Lung microvascular endothelial cell (primary cell): ENCODE results near the gene VIM. TPM values are rescaled to one million over a fixed set of nuclear protein-coding genes. Genes with fewer than 3 reads are reported as not detected.
"Not testable (repeated sequence)": the region's sequence is repeated elsewhere in the genome, so short reads cannot be mapped to it uniquely, and the experiment has no call there.

ENCODE experiments used
- DNase-seq, 2 donors: peaks; one replicate each; pipeline versions ENCODE4 v3.0.0 to v3.0.0-alpha.2; 2010; ENCODE audit warnings: low read depth in 2 of 2
- total RNA-seq: library from RNA; depleted of rRNA; stranded (reverse); fragments of >200 nt; gene quantifications from 2 replicates; pipeline ENCODE4 v1.2.1, GENCODE V29; 2014

Gene VIM
- total RNA-seq, 1 donor from 2014 or later: 2,898 TPM

- DNase-seq: peak; percentile 31 to 50
These were observed 4.4 kb downstream of the VIM start for GRCh38 chr10:17232276-17232960.

DNA sequence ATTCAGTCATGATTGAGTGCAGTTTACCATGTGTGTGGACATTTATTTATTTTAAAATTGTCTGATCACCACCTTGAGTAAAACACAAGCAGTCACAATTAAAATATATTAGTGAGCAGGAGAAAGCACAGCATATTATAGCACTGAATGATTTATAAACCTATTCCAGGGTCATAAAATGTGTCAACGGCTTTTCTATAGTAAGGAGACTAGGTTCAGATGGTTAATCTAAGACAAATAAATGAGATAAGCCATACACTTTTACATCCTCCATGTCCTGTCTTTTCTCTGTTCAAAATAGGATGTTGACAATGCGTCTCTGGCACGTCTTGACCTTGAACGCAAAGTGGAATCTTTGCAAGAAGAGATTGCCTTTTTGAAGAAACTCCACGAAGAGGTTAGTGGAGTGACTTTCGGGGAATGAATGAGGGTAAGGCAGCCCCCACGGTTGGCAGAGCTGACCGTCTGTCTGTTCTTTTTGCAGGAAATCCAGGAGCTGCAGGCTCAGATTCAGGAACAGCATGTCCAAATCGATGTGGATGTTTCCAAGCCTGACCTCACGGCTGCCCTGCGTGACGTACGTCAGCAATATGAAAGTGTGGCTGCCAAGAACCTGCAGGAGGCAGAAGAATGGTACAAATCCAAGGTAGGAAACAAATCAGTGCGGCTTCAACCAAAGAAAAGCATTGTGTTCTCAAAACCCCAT, 5.4 kb downstream of the VIM start:
- peak; percentile 60 to 80 for DNase-seq

- DNase-seq: peak; percentile 22 to 27
These were observed 6.4 kb downstream of the VIM start for GRCh38 chr10:17234431-17234945.

DNA sequence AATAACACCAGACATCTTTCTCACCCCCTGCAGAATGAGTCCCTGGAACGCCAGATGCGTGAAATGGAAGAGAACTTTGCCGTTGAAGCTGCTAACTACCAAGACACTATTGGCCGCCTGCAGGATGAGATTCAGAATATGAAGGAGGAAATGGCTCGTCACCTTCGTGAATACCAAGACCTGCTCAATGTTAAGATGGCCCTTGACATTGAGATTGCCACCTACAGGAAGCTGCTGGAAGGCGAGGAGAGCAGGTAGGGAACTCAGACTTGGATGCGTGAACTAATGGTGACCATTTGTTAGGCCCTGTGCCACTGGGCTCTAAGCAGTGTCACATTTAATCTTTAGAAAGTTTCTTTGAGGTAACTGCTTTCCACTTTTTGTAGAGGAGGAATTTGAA, 7.1 kb downstream of the VIM start:
- peak; percentile 30 to 44 for DNase-seq

GRCh38 chr10:17236468-17237148, 8.6 kb downstream of the VIM start:
- DNase-seq: peak; percentile 24 to 35

DNA sequence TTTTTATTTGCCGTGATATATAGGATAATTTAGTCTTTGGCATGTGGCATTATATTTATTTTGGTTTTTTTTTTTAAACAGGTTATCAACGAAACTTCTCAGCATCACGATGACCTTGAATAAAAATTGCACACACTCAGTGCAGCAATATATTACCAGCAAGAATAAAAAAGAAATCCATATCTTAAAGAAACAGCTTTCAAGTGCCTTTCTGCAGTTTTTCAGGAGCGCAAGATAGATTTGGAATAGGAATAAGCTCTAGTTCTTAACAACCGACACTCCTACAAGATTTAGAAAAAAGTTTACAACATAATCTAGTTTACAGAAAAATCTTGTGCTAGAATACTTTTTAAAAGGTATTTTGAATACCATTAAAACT, 9.1 kb downstream of the VIM start:
- no peak for DNase-seq

- DNase-seq: peak; percentile 79 to 84
These were observed 9.9 kb downstream of the VIM start for GRCh38 chr10:17237915-17238444.

DNA sequence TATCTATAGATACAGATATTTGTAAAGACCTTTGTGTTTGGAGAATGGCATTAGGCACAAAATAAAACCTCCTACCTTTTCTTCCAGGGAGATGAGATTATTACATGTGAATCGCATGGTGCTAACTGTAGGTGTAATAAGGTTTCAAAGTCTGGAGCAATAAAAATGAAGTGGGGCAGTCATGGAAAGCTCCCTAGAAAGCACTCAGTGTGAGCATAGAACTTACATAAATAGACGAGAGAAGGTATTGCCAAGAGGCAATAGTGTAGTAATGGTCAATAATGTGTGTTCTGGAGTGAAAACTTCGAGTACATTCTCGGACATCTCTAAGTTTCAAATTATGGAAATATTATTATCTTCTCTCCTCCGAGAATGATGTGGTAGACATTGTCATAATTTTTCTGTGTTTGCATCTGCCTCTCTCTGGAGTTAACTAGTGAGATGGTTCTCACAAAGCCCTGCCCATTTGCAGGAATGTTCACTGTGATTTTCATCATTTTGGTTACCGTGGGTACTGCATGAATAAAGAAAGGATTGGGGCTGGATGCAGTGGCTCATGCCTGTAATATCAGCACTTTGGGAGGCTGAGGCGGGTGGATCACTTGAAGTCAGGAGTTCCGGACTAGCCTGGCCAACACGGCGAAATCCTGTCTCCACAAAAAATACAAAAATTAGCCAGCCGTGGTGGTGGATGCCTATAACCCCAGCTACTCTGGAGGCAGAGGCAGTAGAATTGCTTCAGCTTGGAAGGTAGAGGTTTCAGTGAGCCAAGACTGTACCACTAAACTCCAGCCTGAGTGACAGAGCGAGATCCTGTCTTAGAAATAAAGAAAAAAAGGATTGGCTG, 10.6 kb downstream of the VIM start:
- DNase-seq: peak; percentile 90

DNA sequence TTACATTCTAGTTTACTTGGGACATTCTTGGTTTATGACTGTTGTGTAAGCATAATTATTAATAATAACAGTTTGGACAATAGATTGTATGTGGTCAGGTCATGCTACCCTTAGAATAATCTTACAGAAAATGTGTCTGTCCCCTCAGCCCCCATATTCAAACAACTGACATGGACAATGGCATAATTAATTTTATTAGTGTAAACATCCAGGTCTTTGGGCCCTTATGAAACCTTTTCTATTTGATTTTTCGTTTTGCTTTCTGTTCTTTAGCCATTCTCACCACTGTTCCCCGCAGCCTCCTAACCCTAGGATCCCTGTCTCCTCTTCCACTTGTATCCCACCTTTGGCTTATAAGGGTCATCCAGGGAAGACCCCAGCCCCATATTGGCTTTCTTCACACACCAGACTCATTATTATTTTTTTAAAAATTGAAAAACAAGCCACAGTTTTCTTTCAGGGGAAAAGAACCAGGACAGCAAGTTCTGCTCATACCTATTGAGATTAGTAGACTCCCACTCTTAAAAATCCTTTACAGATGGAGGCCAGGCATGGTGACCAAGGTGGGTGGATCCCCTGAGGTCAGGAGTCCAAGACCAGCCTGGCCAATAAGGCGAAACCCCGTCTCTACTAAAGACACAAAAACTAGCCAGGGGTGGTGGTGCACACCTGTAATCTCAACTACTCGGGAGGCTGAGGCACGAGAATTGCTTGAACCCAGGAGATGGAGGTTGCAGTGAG, 11.5 kb downstream of the VIM start:
- DNase-seq: peak in 1 of 2 donors; percentile 42

DNA sequence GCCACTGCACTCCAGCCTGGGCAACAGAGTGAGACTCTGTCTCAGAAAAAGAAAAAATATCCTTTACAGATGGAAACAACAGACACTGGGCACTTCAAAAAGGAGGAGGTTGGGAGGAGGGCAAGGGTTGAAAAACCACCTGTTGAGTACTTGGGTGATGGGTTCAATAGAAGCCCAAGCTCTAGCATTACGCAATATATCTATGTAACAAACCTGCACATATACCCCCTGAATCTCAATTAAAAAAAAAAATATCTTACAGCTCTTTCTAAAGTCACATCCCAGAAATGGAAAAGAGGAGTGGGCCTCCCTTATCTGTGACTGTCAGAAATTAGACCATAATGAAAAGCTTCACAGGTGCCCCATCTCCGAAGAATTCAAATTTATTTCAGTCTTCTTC, 12.1 kb downstream of the VIM start:
- DNase-seq: peak in 1 of 2 donors; percentile 8

- peak in 1 of 2 donors; percentile 13 for DNase-seq
These were observed 12.6 kb downstream of the VIM start for GRCh38 chr10:17240616-17241015.

GRCh38 chr10:17241611-17242333, 13.7 kb downstream of the VIM start:
- DNase-seq: no peak

DNA sequence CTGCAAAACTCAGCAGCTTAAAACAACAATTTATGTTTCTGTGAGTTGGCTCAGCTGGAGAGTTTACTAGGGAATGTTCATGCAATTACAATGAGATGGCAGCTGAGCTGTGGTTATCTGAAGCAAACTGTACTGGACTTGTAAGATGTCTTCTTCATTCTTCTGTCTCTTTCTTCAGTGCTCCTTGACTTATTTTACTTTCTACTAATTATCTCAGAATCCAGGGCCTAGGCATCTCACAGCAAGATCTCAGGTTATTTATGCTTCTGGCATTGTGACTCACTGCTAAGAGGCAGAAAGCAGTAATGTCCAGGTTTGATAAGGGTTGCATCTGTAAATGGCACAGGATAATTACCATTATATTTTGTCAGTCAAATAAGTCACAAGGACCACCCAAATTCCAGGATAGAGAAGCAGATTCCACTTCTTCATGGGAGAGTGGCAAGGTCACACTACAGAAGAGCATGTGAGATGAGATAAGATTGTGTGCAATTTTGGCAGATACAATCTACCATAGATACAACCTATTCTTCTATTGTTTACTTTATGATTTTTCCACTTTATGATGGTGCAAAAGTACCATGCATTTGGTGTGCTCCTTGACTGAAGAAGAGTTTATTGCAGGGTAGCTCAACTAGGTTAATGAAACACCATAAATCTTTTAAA, 16.8 kb downstream of the VIM start:
- peak; percentile 5 to 72 for DNase-seq

DNA sequence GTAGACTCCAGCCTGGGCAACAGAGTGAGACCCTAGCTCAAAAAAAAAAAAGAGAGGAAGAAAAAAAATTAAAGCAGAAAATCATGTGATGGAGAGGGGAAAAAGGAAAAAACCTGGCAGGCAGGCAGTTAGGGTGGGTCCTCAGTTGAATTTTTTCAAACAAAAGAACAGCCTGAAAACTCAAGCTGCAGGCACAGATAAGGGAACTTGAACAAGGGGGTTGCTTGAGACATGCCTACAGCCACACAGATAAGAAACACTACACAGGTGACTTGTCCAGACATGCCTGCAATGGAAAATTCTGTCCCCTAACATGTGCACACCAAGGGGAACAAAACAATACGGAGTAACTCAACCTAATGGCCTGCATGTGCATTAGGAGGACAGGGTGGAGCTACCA, 19.2 kb downstream of the VIM start:
- DNase-seq: no peak

GRCh38 chr10:17248964-17249363, 20.9 kb downstream of the VIM start:
- no peak for DNase-seq

- peak; percentile 51 to 68 for DNase-seq
These were observed 21.8 kb downstream of the VIM start for GRCh38 chr10:17249820-17250219.

- peak; percentile 32 to 58 for DNase-seq
These were observed 22.7 kb downstream of the VIM start for GRCh38 chr10:17250736-17251135.

GRCh38 chr10:17254543-17255050, 26.6 kb downstream of the VIM start:
- DNase-seq: not testable (repeated sequence)

DNA sequence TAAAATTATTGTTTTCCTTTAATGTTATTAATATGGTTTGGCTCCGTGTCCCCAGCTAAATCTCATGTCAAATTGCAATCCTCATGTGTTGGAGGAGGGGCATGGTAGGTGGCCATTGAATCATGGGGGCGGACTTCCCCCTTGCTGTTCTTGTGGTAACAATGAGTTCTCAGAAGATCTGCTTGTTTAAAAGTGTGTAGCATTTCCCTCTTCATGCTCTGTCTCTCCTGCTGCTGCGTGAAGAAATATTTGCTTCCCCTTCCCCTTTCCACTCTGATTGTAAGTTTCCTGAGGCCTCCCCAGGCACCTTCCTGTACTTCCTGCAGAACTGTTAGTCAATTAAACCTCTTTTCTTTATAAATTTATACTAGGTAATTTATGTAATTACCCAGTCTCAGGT, 27.5 kb downstream of the VIM start:
- no peak for DNase-seq
